Right lung (tissue), 5 donors: ENCODE measurements around the gene ABCA6. TPM values are rescaled to one million over a fixed set of nuclear protein-coding genes. Genes with fewer than 3 reads are reported as not detected.

Experiments
- DNase-seq, 2 donors: peaks; one replicate each; pipeline ENCODE4 v3.0.0-alpha.2; 2013
- polyA plus RNA-seq, 5 donors: library from polyadenylated mRNA; unstranded; fragments of 120-200 nt; gene quantifications; one replicate each; pipeline versions ENCODE4 v1.2.1 to v1.2.3, GENCODE V29; 2013; ENCODE audit warnings: inconsistent platforms in 1 of 5, low replicate concordance in 1 of 5; ENCODE audit not compliant: insufficient read length in 5 of 5, insufficient read depth in 1 of 5

Gene ABCA6
- polyA plus RNA-seq, 5 donors, result 14.4 to 64.4 (median 54.2) TPM

DNA sequence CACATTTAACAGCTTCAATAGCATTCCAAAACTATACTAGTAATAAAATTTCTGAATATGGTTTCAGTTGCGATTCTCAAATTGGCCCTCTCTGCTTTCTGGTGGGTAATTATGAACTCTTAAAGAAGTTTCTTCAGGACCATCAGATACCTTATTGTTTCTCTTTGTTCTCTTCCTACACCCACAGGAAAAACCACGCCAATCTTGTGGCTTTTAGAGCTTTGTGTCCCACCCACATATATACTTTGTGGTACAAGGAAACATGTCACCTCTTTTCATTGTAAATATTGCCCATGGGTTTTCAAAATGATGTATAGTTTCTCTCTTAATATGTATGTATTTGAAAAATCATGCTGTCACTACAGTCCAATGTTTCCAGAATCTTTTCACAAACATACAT, 93.1 kb downstream of the ABCA6 start:
- no peak for DNase-seq

DNA sequence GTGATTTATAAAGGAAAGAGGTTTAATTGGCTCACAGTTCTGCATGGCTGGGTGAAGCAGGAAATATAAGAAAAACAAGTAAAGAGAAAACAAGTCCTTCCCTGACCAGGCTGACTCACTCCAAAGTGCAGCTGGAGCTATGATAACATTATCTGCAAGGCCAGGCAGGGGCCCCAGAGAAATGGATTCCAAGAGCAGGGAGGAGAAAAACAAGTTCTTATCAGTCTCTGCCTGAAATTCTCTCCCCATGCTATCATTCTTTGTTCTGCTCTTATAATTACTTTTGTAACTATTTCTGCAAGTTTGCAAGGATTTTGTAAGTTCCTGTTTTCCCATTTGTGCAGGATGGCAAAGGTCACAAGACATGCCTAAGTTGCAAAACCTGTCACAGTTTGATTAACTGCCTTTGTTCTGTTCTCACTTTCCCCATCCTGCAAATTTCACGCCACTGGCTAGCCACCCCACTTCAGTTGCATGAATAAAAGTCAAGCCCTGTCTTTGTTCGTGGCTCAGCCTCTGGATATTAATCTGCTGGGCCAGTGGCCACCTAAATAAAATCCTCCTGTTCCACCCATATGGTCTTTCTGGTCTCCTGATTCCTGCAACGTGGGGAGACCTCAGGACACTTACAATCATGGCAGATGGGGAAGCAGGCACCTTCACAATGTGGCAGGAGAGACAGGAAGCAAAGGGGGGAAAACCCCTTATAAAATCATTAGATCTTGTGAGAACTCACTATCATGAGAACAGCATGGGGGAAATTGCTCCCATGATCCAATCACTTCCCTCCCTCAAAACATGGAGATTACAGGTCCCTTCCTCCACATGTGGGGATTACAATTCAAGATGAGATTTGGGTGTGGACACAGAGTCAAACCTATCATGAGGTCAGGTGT, 94.1 kb downstream of the ABCA6 start:
- DNase-seq, result peak in 1 of 2 donors; percentile 26

DNA sequence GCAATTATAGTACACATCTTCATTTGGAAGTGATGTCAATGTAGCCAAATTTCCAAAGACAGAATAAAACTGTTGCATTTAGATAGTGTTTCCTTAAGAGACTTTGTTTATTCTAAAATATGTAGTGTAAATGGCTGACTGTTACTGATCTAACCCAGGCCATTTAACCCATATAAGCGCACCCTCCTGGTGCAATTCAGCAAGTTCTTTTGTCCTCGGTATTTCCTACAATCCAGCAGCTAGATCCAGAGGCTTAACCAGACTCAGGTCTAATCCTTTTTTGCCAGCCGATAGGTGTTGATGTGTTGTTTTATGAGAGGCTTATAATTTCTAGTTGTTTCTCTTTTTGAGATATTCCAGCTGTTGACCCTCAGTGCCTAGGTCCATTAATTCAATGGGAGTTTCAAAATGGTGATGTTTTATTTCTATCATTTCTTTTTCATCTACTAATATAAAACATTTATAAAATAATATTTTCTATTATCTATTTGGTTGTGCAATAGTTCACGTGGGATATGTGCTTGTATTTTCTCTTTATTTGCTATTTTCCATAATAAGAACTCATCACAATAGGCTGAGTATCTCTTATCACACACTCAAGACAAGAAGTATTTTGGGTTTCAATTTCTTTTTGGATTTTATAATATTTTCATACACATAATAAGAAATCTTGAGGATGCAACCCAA, 95.4 kb downstream of the ABCA6 start:
- DNase-seq, result no peak

DNA sequence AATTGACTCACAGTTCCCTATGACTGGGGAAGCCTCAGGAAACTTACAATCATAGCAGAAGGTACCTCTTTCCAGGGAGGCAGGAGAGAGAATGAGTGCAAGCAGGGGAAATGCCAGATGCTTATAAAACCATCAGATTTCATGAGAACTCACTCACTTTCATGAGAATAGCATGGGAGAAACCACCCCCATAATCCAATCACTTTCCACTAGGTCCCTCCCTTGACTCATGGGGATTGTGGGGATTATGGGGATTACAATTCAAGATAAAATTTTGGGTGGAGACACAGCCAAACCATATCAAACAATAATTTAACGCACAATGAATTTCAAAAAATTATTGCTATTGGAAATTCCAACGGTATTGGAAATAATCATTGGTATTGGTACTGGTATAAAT, 96.0 kb downstream of the ABCA6 start:
- DNase-seq, result no peak

DNA sequence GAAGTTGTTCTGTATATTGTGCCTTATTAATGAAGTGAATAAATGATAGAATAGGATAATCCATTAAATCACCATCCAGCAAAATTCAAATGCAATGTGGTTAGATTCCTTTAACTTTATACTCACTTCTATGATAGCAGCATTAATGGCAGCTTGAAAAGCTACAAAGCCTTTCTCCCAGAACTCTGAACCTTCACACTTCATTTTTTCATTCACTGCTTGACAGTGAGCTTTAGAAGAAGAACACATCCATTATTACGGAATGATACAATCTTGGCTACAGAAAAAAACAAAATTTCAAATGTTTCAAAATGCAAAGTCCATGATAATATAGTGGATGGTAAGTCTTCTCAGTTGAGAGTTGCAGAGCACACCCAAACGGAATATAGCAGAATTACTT, 97.3 kb downstream of the ABCA6 start:
- DNase-seq, result no peak

DNA sequence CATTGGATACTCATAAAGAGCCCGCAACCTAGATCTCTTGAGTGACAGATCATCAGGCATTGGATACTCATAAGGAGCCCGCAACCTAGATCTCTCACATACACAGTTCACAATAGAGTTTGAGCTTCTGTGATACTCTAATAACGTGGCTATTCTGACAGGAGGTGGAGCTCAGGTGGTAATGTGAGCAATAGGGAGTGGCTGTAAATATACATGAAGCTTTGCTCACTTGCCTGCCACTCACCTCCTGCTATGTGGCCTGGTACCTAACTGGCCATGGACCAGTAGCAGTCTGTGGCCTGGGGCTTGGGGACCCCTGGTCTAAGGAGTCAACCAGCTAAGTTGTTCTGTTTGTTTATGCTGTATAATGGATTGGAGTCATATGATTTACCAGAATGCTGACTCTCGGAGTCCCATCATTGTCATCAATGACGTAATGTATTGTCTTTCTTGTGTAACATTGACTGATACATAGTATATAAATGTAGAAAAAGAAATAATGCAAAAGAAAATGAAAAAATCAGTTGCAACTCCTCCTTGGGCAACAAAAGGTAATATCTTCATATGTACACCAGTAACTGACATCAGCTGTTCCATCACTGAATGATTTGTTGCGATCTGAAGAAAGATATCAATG, 98.5 kb downstream of the ABCA6 start:
- DNase-seq, result no peak

DNA sequence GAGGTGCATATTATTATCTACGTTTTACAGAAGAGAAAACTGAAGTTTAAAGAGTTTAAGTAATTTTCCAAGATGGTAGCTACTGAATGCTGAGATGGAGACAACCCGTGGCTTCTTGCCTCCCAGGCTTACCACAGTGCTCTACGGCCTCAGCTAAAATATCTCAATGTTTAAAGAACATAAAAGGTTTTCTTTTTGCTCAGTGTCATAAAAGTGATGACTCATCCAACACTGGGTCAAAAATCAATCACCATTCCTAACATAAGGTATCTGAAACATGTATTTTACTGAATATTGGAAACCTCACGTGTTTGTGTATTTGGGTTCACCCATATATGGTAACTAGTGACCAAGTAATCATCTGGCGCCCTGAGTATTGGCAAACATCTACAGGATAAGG, 99.4 kb downstream of the ABCA6 start:
- no peak for DNase-seq

DNA sequence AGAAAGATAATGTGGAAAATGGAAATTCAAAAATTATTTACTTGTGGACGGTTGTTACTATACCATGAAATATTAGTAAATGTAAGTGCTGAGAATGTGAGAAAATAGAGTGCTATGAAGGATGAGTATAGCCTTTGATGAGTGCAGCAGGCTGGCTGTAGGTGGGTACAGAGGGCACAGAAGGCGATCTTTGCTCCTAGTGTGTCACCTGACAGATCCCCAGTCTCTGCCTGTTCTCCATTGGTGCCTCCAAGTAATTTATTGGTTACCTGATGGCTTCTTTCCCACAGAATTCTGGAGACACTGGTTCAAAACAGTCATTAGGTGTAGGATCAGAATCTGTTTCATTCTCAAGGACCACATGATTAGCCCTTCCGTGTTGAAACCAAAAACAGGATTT, 109.9 kb downstream of the ABCA6 start:
- DNase-seq, result no peak

DNA sequence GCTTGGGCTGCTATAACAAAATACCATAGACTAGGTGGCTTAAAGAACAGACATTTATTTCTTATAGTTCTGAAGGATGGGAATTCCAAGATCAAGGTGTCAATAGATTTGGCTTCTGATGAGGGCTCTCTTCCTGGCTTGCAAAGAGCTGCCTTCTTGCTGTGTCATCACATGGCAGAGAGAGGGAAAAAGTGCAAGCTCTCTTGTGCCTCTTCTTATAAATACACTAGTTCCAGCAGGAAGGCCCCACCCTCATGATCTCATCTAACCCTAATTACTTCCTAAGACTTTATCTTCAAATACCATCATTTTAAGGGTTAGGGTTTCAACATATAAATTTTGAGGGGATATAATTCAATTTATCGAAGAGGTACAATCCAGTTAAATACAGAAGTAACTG, 111.5 kb downstream of the ABCA6 start:
- no peak for DNase-seq

Other genes starting within 250 kb of the ABCA6 start
- 100 to 1,000 TPM in 2 of 5 donors, 10 to 100 TPM in 3; 49.8 to 142 (median 93.9) TPM for gene ABCA8, start 186.5 kb downstream of the ABCA6 start, polyA plus RNA-seq
- gene ABCA9, start 81.0 kb downstream of the ABCA6 start, polyA plus RNA-seq, result 10 to 100 TPM in 2 of 5 donors, 1 to 10 TPM in 3; 3.3 to 13.2 (median 9.9) TPM
- gene ABCA10, start 86.9 kb upstream of the ABCA6 start, polyA plus RNA-seq, result 10 to 100 TPM in 2 of 5 donors, 1 to 10 TPM in 3; 4.4 to 18.2 (median 9.7) TPM
- gene ABCA5, start 185.2 kb upstream of the ABCA6 start, polyA plus RNA-seq, result 10 to 100 TPM; 12.9 to 30.0 (median 22.3) TPM